Activated CD4-positive, alpha-beta T cell treated with anti-CD3 and anti-CD28 coated beads for 1 hour (primary cell): ENCODE data around the gene DAZAP1.
"Not testable (repeated sequence)": the region's sequence is repeated elsewhere in the genome, so short reads cannot be mapped to it uniquely, and the experiment has no call there.

Experiments used
- DNase-seq: peaks from one replicate; pipeline ENCODE4 v3.0.0-alpha.2; 2020

The DAZAP1 gene

DNA sequence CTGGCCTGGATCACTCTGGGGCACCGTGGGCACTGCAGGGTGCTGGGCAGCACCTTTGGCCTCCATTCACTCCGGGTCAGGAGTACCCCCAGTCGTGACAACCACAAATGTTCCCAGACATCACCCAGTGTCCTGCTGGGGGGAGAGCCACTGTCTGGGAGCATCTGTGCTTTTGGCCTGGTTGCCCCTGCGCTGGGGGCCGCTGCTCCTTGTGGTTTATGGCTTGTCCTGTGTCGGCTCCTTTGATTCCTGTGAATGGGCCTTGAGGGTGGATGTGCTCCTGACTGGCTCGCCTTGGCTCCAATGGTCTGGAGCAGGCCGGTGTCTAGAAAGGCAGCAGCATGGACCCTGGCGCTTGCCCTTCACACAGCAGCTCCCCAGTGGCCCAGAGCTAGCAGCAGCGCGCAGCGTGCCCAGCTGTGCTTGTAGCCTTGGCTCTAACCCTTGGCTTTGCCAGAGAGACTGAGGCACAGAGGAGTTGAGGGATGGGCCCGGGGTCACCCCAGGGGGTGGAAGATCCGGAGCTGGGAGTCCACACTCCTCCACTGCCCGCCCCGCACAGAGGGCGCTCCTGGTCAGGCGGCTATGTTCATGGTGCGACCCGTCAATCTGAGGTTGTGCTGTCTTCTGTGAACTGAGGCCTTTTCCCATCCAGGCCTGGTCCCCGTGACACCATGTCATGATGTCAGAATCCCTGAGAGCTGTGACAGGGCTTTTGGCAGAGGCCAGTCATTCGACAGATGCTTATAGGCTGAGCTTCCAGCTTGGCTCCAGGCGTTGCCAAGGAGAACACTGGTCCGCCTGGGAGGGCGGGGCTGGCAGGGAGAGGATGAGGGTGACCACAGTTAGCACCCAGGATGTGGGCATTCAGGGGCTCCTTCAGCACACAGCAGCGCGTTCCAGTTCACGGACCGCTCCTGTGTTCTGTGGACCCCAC is 4.1 kb downstream of the DAZAP1 start:
- DNase-seq, result no peak

DNA sequence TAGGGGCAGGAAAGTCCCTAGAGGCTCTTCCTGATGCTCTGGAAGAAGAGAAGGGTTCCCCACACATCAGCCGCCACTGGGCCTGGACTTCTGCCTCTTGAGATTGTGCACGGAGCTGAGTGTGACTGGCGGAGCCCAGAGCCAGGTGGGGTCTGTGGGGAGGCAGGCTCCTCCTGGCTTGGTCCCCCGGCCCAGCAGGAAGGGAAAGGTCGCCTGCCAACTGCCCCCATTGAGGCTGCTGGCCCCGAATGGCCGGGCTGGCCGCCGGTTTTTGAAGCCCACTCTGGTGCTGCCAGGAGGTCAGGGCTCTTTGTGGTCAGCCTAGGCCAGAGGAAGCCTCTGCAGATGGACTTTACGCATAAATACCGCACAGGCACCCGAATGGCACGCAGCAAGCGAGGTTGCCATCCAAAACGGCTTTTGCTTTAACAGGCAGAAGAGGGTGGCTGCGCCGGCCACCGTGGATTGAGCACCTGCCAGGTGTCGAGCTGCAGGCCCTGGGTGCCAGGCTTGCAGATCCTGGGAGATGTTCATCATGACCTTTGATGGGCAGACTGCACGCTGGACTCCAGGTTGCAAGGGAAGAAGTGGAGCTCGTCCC is 5.0 kb downstream of the DAZAP1 start:
- DNase-seq, result no peak

- no peak for DNase-seq
Observed at GRCh38 chr19:1412995-1413800, 5.8 kb downstream of the DAZAP1 start.

DNA sequence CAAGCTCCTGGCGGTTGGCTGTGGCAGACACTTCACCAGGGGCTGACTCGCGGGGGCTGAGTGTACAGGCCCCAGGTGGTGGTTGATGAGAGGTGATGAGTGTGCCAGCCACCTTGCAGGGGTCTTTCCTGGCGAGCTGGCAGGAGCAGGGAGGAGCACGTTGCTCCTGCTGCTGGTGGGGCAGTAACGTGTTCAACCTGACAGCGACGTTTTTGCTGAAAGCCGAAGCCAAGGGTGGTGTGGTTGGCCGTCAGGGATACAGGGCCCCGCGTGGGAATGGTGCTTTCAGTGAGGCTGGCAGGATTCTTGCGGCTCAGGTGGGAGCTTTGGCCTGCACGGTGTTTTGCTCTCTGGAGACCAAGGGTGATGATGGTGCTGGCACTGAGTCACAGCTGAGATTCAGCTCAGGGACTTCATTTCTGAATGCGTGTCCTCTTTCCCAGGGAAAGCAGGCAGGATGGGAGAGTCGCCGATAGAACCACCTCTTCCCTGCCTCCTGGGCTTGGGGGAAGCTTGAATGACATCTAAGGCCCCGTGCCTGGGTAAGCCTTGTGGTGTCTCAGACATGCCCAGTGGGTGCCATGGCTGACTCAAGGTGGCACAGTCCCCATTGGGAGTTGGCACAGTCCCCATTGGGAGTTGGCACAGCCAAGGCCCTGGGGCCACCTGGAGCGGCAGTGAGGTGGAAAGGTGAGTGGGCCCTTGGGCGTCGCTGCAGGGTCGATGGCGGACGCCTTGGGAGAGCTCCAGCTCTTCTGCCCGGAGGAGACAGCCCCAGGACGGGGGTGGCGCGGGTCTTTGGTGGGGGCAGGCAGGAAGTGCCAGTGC is 8.8 kb downstream of the DAZAP1 start:
- DNase-seq, result no peak

DNA sequence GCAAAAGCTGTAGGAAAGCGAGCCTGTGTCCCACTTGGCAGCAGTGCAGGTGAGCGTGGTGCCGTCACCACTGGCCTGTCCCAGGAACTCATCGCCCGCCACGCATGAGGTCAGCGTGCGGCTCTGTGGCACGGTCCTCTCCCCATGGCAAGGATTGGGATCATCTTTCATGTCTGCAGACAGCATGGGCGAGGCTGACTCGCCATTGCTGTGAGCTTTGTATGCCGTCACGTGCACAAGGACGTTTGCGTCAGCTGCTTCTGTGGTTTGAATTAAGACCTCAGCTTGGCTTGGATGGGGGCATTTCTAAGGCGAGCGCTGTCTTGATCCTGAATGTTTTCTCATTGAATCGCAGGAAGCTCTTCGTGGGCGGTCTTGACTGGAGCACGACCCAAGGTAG is 9.8 kb downstream of the DAZAP1 start:
- no peak for DNase-seq

- DNase-seq, result no peak
Observed at GRCh38 chr19:1417681-1418495, 10.5 kb downstream of the DAZAP1 start.

- no peak for DNase-seq
Observed at GRCh38 chr19:1418496-1418775, 11.1 kb downstream of the DAZAP1 start.

GRCh38 chr19:1418951-1419738 is 11.8 kb downstream of the DAZAP1 start:
- no peak for DNase-seq

DNA sequence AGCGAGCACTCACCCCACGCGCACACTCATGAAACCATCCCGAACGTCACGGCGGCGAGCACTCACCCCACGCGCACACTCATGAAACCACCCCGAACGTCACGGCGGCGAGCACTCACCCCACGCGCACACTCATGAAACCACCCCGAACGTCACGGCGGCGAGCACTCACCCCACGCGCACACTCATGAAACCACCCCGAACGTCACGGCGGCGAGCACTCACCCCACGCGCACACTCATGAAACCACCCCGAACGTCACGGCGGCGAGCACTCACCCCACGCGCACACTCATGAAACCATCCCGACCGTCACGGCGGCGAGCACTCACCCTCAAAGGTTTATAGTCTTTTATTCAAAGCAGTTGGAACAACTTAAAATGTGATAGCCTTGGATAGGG is 12.7 kb downstream of the DAZAP1 start:
- DNase-seq, result not testable (repeated sequence)

GRCh38 chr19:1420590-1420989 is 13.2 kb downstream of the DAZAP1 start:
- DNase-seq, result no peak

DNA sequence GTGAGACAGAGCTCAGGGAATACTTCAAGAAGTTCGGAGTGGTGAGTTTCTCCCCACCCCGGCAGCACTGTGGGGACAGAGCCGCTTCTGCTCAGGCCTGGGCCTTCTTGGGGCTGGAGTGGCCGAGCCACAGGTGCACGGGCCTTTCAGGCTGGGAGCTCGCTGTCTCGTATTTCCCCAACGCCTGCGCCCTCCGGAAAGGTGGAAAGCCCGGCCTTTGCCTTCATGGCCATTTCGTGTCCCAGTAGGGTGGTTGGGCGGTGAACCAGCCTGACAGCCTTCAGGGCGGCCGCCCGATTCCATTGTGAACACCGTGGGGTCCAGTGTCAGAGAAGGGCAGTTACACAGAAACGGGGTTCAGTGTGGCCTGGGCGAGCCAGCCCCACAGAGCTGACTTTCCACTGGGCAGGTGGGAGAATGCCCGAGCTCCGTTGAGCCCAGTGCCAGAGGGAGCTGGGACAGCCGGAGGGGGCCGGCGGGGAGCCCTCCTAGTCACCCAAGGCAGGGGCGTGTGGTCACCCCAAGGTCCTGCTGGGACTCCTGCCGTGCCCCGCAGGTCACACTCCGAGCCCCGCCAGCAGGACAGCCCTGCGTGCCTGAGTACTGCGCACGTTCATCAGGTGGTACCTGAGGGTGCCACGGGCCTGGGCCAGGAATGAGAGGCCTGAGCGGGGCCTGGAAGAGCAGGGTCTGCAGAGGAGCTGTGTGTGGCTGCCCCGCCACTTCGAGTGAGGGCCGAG is 14.0 kb downstream of the DAZAP1 start:
- no peak for DNase-seq

- no peak for DNase-seq
Observed at GRCh38 chr19:1421958-1422305, 14.5 kb downstream of the DAZAP1 start.

DNA sequence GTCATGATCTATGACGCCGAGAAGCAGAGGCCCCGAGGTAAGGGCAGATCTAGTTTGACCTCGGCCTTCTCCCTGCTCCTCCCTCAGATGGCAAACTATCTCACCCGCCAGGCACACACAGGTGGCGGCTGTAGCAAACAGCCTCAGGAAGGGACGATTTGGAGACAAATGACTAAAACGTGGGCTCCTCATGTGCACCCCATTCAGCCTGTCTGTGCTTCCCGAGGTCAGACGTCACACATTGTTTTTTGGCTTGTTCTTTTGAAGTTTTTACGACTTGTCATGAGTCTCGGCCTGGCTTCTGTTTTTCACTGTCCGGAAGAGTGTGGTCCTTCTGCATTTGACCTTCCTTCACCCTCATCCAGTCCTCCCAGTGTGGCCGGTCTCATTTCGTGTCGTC is 15.0 kb downstream of the DAZAP1 start:
- no peak for DNase-seq

- no peak for DNase-seq
Observed at GRCh38 chr19:1422943-1423342, 15.6 kb downstream of the DAZAP1 start.

GRCh38 chr19:1423436-1424191 is 16.2 kb downstream of the DAZAP1 start:
- no peak for DNase-seq

GRCh38 chr19:1424192-1424955 is 17.0 kb downstream of the DAZAP1 start:
- DNase-seq, result no peak

DNA sequence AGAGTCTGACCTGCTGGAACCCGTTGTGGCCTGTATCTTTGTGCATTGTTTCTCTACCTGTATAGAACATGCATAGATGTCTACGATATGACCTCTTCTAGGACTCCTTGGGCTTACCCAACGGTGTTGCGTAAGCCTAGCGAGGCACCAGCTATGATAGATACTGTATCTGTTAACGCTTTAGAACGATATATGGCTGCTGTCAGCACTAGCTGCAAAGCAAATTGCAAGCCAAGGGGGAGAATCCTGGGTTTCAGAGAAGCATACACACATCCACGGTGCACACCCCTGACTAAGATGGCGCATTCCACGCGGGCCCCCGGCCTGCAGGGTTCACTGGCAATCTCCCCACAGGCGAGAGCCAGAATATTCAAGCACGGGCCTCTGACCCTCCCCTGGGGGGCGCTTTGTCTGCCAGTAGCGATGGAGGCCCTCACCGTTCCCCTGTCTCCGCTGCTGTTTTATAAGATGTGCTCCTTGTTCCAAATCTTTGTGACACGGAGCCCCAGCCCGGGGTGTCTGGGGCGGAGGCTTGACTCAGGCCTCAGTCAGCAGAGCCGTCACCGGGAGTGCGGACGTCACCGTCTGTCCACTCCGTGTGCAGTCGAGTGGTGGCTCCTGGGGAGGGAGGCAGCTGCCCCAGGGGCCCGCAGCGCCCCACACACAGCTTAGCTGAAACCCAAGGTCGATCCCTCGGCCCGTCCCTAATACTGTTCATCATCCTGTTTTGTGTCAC is 17.9 kb downstream of the DAZAP1 start:
- no peak for DNase-seq

DNA sequence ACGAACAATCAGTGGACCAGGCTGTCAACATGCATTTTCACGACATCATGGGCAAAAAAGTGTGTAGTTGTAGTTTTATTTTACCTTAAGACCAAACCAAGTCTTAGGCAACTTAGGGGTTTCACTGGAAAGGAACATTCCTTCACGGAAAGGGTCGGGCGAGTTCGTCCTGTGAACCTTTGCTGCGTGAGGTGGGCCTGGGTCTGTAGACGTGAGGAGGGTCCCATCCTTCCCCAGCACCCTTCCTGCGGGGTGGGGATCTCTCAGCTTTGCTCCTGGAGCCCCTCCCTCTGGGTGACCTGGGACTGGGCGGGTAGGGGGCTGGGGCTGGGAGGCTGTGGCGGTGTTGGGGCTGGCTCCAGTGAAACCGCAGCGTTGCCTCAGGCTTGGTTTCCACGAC is 18.5 kb downstream of the DAZAP1 start:
- no peak for DNase-seq
